K562 treated with DMSO at 1 percent for 4 hours (cell line): Measurements from ENCODE around the gene CLEC4E. TPM values are rescaled to one million over a fixed set of nuclear protein-coding genes. Genes with fewer than 3 reads are reported as not detected.

Experiments
- total RNA-seq: library from RNA; unstranded; fragments of 300-600 nt; gene quantifications from 2 replicates; pipeline ENCODE4 v1.2.3, GENCODE V29; 2022; ENCODE audit not compliant: insufficient read depth

Gene CLEC4E, protein sequence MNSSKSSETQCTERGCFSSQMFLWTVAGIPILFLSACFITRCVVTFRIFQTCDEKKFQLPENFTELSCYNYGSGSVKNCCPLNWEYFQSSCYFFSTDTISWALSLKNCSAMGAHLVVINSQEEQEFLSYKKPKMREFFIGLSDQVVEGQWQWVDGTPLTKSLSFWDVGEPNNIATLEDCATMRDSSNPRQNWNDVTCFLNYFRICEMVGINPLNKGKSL
- total RNA-seq: not detected in 2 replicates

DNA sequence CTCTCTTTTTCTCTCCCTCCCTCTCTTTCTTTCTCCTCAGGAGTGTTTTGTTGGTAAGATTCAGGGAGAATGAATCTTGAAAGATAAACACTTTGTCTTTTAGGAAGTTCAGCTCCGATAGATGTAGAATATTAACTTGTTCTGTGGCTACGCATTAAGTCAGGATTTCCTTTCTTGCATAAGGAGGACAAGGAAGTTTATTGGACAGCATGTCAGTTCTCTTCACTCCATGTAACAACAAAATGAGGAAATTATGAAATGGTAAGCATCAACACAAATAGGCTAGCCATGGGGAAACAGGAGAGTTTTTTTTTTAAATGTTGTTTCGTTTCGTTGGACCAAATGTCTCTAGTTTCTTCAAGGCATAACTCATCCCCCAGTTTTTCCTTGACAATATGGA lies at the start of gene CLEC4E:
Gene CLEC4E, minus strand, starts transcription at position 75 of the 400 bp plus-strand sequence. CDS start 108 bp downstream, outside the sequence.

DNA sequence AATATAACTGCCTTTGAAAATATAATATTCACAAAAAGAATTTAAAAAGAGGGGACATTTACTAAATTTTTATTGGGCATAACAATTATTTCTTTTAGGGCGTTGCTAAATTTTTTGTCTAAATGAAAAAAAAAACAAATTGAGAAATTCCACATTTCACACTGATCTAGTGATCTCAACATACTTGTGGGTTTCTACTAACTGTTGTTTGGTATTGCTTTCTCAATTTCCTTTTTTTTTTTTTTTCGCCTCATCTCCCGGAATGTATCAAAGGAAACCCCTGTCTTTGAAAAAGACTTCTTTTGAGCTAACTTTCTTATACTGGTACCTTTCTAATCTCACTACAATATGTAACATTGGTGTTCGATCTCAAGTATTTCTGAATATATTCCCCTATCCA lies 27.4 kb downstream of the CLEC4E start, which contains the start of gene CLEC4D:
Gene CLEC4D, plus strand, starts transcription at position 248 of the 400 bp plus-strand sequence. CDS start 230 bp downstream, outside the sequence.

Other genes with a start within 250 kb of the CLEC4E start
- gene CLEC6A, start 84.9 kb downstream of the CLEC4E start, total RNA-seq: not detected in 2 replicates
- gene CLEC4D, start 27.4 kb downstream of the CLEC4E start, total RNA-seq: not detected in 2 replicates
- not detected in 2 replicates for gene AICDA, start 72.0 kb upstream of the CLEC4E start, total RNA-seq
- gene MFAP5, start 121.9 kb upstream of the CLEC4E start, total RNA-seq: not detected in 2 replicates
- 5.6 and 6.2 TPM in 2 replicates for gene RIMKLB, start 157.1 kb upstream of the CLEC4E start, total RNA-seq